ENCODE results near the gene ASPA. TPM values are rescaled to one million over a fixed set of nuclear protein-coding genes. Genes with fewer than 3 reads are reported as not detected.

Gene ASPA
- total RNA-seq, 1 donor from 2014 or later = 0.06 TPM

GRCh38 chr17:3528880-3529511 is 53.2 kb downstream of the ASPA start:
- TF ChIP-seq CTCF (conservative IDR thresholded peaks at IDR 0.05; ENCODE audit: low read depth, low read length) = no peak
- DNase-seq (ENCODE audit: low read depth) = no peak
- H3K4me3 ChIP-seq (ENCODE audit: low read depth, low read length) = no peak overlapping the region

- no peak for DNase-seq (ENCODE audit: low read depth)
- no peak overlapping the region for H3K4me3 ChIP-seq (ENCODE audit: low read depth, low read length)
- TF ChIP-seq CTCF (conservative IDR thresholded peaks at IDR 0.05; ENCODE audit: low read depth, low read length) = no peak
Measured at GRCh38 chr17:3529817-3530741, 54.3 kb downstream of the ASPA start.

GRCh38 chr17:3531266-3532101 is 55.7 kb downstream of the ASPA start:
- no peak for DNase-seq (ENCODE audit: low read depth)
- no peak overlapping the region for H3K4me3 ChIP-seq (ENCODE audit: low read depth, low read length)
- no peak for TF ChIP-seq CTCF (conservative IDR thresholded peaks at IDR 0.05; ENCODE audit: low read depth, low read length)

GRCh38 chr17:3532106-3532858 is 56.5 kb downstream of the ASPA start:
- no peak for DNase-seq (ENCODE audit: low read depth)
- H3K4me3 ChIP-seq (ENCODE audit: low read depth, low read length) = no peak overlapping the region
- TF ChIP-seq CTCF (conservative IDR thresholded peaks at IDR 0.05; ENCODE audit: low read depth, low read length) = no peak

GRCh38 chr17:3532859-3533142 is 57.0 kb downstream of the ASPA start:
- no peak overlapping the region for H3K4me3 ChIP-seq (ENCODE audit: low read depth, low read length)
- TF ChIP-seq CTCF (conservative IDR thresholded peaks at IDR 0.05; ENCODE audit: low read depth, low read length) = no peak
- DNase-seq (ENCODE audit: low read depth) = no peak

GRCh38 chr17:3533752-3534151 is 58.0 kb downstream of the ASPA start:
- no peak for DNase-seq (ENCODE audit: low read depth)
- no peak overlapping the region for H3K4me3 ChIP-seq (ENCODE audit: low read depth, low read length)
- no peak for TF ChIP-seq CTCF (conservative IDR thresholded peaks at IDR 0.05; ENCODE audit: low read depth, low read length)

Data from epithelial cell of proximal tubule (primary cell).